ENCODE results near the gene CARD19. TPM values are rescaled to one million over a fixed set of nuclear protein-coding genes. Genes with fewer than 3 reads are reported as not detected.

The CARD19 gene
- total and polyA plus RNA-seq, 4 donors: 47.7 to 92.3 (median 65.3) TPM

DNA sequence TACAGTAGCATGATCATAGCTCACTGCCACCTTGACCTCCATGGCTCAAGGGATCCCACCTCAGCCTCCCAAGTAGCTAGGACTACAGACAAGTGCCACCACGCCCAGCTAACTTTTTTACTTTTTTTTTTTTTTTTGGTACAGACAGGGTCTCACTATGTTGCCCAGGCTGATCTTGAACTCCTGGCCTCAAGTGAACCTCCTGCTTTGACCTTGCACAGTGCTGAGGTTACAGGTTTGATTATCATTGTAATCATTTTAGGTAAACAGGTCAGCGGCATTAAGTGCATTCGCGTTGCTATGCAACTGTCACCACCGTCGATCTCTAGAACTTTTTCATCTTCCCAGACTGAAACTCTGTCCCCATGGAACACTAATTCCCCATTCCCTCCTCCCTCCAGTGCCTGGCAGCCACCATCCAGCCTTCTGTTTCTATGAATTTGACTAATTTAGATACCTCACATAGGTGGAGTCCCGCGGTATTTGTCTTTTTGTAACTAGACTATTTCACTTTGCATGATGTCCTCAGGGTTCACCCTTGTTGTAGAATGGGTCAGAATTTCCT, 5.8 kb upstream of the CARD19 start:
- H3K27ac ChIP-seq (ENCODE audit: low read depth in 1 of 2, low read length in 2 of 2): no peak overlapping the region
- ATAC-seq (ENCODE audit: low FRiP score) (no peak), DNase-seq (peak; percentile 9 to 24)
- 80 to 88% methylated on average over 8 of the region's 8 CpGs for WGBS, 2 donors
- H3K9me3 ChIP-seq (ENCODE audit: control insufficient read depth, low read length): peaks cover 2% of the 10 kb centered on the region
- intact Hi-C loops (cut with DNase I): loop anchor here (10.0 kb wide), 1 partner anchor 85 kb away; no protein-coding TSS in a partner anchor
- no peaks in the 10 kb centered on the region for H3K27me3 ChIP-seq (ENCODE audit: control insufficient read depth in 1 of 2, insufficient read depth in 2 of 2, low read length in 1 of 2)
- no peaks in the 10 kb centered on the region for H3K4me1 ChIP-seq (ENCODE audit: control insufficient read depth in 1 of 2, insufficient read depth in 2 of 2, low read length in 2 of 2)
- no peaks in the 10 kb centered on the region for H3K36me3 ChIP-seq (ENCODE audit: control insufficient read depth in 1 of 2, insufficient read depth in 2 of 2, low read length in 1 of 2)
- no peak overlapping the region for H3K4me3 ChIP-seq (ENCODE audit: low read length in 2 of 2)

DNA sequence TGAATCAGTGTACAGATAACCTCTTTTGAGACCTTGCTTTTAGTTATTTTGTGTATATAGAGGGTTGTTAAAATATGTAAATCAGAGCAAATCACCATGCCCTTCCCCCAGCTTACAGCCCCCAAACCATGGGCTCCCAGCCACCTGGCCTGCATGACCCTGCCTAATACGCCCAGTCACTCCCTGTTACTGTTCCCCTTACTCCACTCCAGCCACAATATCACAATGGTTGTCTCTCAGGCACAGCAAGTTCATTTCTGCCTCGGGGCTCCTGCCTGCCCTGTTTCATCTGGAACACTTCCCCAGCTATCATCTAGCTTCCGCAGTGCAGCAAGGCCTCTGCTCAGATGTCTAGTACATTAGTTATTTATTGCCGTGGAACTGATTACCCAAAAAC, 5.0 kb upstream of the CARD19 start:
- Histone ChIP-seq H3K9me3 (ENCODE audit: control insufficient read depth, low read length) (peaks cover 2% of the 10 kb centered on the region), H3K4me1 (ENCODE audit: control insufficient read depth in 1 of 2, insufficient read depth in 2 of 2, low read length in 2 of 2) (no peaks in the 10 kb centered on the region), H3K27ac (ENCODE audit: low read depth in 1 of 2, low read length in 2 of 2) (no peak overlapping the region), H3K36me3 (ENCODE audit: control insufficient read depth in 1 of 2, insufficient read depth in 2 of 2, low read length in 1 of 2) (no peaks in the 10 kb centered on the region), H3K27me3 (ENCODE audit: control insufficient read depth in 1 of 2, insufficient read depth in 2 of 2, low read length in 1 of 2) (no peaks in the 10 kb centered on the region), H3K4me3 (ENCODE audit: low read length in 2 of 2) (no peak overlapping the region)
- ATAC-seq (ENCODE audit: low FRiP score): no peak
- DNase-seq: peak; percentile 4 to 53
- intact Hi-C loops (cut with DNase I): loop anchor here (10.0 kb wide), 1 partner anchor 86 kb away; no protein-coding TSS in a partner anchor
- WGBS, 2 donors: 90% methylated on average over 4 of the region's 4 CpGs

DNA sequence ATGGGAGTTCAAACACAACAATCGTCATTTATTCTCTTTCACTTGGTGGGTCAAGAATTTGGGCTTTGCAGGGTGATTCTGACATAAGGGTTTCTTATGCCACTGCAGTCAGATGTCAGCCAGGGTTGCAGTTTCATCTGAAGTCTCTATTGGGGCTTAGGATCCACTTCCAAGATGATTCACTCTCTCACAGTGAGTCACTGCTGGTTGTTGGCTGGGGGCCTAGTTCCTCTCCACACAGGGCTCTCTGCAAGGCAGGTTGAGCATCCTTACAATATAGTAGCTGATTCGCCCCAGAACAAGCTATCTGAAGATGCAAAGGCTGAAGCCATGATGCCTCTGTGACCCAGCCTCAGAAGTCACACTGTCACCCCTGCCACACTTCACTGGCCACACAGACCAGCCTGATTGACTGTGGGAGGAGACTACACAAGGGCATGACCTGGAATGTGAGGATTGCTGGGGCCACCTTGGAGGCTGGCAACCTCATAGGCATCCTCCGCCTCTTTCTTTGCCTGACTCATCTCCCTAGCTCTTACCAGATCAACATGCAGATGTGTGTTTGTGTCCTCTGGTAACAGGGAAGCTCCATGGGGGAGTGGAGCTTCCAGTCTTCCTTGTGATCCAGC, 4.5 kb upstream of the CARD19 start:
- intact Hi-C loops (cut with DNase I): loop anchor here (10.0 kb wide), 1 partner anchor 87 kb away; no protein-coding TSS in a partner anchor
- Histone ChIP-seq H3K4me1 (ENCODE audit: control insufficient read depth in 1 of 2, insufficient read depth in 2 of 2, low read length in 2 of 2) (no peaks in the 10 kb centered on the region), H3K27ac (ENCODE audit: low read depth in 1 of 2, low read length in 2 of 2) (no peak overlapping the region), H3K27me3 (ENCODE audit: control insufficient read depth in 1 of 2, insufficient read depth in 2 of 2, low read length in 1 of 2) (no peaks in the 10 kb centered on the region), H3K36me3 (ENCODE audit: control insufficient read depth in 1 of 2, insufficient read depth in 2 of 2, low read length in 1 of 2) (no peaks in the 10 kb centered on the region), H3K4me3 (ENCODE audit: low read length in 2 of 2) (no peak overlapping the region), H3K9me3 (ENCODE audit: control insufficient read depth, low read length) (peaks cover 2% of the 10 kb centered on the region)
- 79 to 85% methylated on average over 3 of the region's 3 CpGs for WGBS, 2 donors
- DNase-seq: peak; percentile 61 to 79
- ATAC-seq (ENCODE audit: low FRiP score): no peak

DNA sequence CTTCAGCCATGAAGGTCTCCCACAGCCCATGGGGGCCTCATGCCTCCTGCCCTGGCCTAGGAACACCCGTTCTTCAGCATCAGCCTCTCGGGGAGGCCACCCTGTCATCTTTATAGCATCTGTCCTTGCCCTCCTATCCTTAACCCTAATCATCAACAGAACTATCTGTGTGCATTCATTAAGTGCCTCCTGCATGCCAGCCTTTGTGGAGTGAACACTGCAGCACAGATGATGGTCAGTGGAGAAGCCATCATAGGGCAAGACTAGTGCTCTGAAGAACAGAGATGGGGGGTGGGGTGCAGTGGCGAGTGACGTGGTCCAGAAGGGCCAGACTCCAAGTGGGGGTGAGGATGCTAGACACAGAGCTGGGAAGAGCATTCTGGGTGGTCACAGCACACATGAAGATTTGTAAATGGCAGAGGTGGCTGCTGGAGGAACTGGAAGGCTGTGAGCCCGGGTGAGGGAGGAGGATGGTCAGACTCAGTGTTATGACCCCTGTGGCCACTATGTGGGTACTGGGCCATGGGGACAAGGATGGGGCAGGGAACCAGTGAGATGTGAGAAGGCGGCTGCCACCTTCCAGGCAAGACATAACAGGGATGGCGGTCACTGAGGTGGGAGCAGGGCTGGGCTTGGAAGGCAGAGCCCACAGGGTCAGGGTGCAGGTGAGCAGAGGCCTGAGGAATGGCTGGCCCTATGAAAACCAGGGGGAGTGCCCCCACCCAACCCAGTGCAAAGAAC, 3.6 kb upstream of the CARD19 start:
- H3K9me3 ChIP-seq (ENCODE audit: control insufficient read depth, low read length): peaks cover 2% of the 10 kb centered on the region
- intact Hi-C loops (cut with DNase I): loop anchor here (10.0 kb wide), 1 partner anchor 88 kb away; no protein-coding TSS in a partner anchor
- H3K27me3 ChIP-seq (ENCODE audit: control insufficient read depth in 1 of 2, insufficient read depth in 2 of 2, low read length in 1 of 2): no peaks in the 10 kb centered on the region
- H3K27ac ChIP-seq (ENCODE audit: low read depth in 1 of 2, low read length in 2 of 2): no peak overlapping the region
- H3K36me3 ChIP-seq (ENCODE audit: control insufficient read depth in 1 of 2, insufficient read depth in 2 of 2, low read length in 1 of 2): no peaks in the 10 kb centered on the region
- DNase-seq (peak; percentile 44 to 65), ATAC-seq (ENCODE audit: low FRiP score) (no peak)
- no peaks in the 10 kb centered on the region for H3K4me1 ChIP-seq (ENCODE audit: control insufficient read depth in 1 of 2, insufficient read depth in 2 of 2, low read length in 2 of 2)
- H3K4me3 ChIP-seq (ENCODE audit: low read length in 2 of 2): no peak overlapping the region
- WGBS, 2 donors: 87% methylated on average over 7 of the region's 7 CpGs

DNA sequence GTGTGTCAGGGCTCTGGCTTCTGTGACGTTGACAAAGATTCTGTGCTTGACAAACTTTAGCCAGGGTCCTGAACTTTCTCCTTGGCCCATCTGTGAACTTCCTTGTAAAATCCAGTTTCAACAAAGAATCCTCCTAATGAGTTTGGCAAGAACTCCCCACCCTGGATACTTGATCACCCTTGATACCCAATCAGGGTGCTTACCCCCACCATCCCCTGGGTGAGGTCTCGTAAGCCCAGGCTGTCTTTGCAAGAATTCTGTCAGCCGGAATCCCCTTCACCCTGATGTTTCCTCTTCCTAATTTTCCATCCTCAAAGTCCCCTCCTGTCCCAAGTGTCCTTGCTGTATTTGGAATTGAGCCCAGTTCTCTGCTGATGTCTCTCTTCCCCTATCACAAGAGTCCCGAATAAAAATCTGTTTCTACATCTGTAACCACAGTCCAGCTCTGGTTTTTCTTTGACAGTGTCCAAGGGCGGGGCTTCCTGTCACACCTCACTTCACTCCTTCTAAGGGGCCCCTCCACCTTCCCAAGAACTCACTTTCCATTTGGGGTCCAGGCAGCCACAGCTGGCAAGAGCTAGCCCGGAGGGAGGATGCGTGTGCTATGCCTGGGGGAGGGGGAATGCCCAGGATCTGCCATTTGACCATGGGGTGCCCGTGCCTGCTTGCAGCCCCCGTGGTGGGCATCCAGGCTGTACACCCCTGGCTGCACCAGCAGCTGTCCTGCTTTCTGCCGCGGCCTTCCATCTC, 2.7 kb upstream of the CARD19 start:
- WGBS, 2 donors: 56 to 63% methylated on average over 11 of the region's 11 CpGs
- DNase-seq: peak; percentile 49 to 71
- no peak overlapping the region for H3K27ac ChIP-seq (ENCODE audit: low read depth in 1 of 2, low read length in 2 of 2)
- intact Hi-C loops (cut with DNase I): loop anchor here (10.0 kb wide), 1 partner anchor 89 kb away; no protein-coding TSS in a partner anchor
- no peaks in the 10 kb centered on the region for H3K36me3 ChIP-seq (ENCODE audit: control insufficient read depth in 1 of 2, insufficient read depth in 2 of 2, low read length in 1 of 2)
- peaks cover 2% of the 10 kb centered on the region in 2 donors for H3K4me1 ChIP-seq (ENCODE audit: control insufficient read depth in 1 of 2, insufficient read depth in 2 of 2, low read length in 2 of 2)
- H3K9me3 ChIP-seq (ENCODE audit: control insufficient read depth, low read length): peaks cover 2% of the 10 kb centered on the region
- ATAC-seq (ENCODE audit: low FRiP score): no peak
- no peak overlapping the region for H3K4me3 ChIP-seq (ENCODE audit: low read length in 2 of 2)
- no peaks in the 10 kb centered on the region for H3K27me3 ChIP-seq (ENCODE audit: control insufficient read depth in 1 of 2, insufficient read depth in 2 of 2, low read length in 1 of 2)

DNA sequence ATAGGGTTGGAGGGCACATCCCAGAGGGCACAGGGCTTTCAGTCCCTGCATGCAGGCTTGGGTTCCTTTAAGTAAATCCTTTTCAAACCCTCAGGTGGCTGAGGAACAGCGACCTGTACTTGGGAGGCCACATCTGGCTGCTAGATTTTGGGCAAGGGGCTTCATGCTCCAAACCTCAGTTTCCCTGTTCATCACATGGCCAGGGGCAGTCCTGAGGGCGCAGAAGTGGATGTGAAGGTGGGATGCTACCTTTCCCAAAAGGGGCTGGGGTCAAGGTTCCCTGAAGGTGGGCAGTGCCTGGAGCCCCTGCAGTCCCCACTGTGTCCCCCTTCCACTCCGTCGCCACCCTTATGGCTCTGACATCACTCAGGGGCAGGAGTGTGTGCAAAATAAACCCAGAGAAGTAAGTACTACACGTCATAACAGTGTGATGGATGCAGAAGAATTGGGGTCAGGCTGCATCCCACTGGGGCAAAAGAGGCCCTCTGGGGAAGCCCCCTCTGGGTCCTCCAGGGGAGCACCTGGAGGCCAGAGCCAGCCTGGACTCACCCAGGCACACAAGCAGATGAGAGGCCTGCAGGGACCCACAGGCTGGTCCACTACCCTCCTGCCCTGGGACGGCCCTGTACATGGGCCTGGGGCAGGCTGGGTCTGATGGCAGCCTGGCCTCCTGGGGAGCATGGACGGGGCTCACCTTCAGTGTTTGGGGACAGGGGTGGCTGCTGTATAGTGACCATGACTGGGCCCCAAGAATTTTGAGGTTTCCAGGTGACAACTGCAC, 1.9 kb upstream of the CARD19 start:
- Histone ChIP-seq H3K4me1 (ENCODE audit: control insufficient read depth in 1 of 2, insufficient read depth in 2 of 2, low read length in 2 of 2) (peaks cover 2 to 3% of the 10 kb centered on the region in 2 donors), H3K9me3 (ENCODE audit: control insufficient read depth, low read length) (peaks cover 2% of the 10 kb centered on the region), H3K27ac (ENCODE audit: low read depth in 1 of 2, low read length in 2 of 2) (peak overlapping the region in 1 of 2 donors; percentile 28), H3K36me3 (ENCODE audit: control insufficient read depth in 1 of 2, insufficient read depth in 2 of 2, low read length in 1 of 2) (no peaks in the 10 kb centered on the region), H3K27me3 (ENCODE audit: control insufficient read depth in 1 of 2, insufficient read depth in 2 of 2, low read length in 1 of 2) (no peaks in the 10 kb centered on the region), H3K4me3 (ENCODE audit: low read length in 2 of 2) (no peak overlapping the region)
- DNase-seq: peak; percentile 53 to 72
- WGBS, 2 donors: 66 to 68% methylated on average over 7 of the region's 7 CpGs
- ATAC-seq (ENCODE audit: low FRiP score): no peak
- intact Hi-C loops (cut with DNase I): loop anchor here (10.0 kb wide), 1 partner anchor 89 kb away; no protein-coding TSS in a partner anchor

DNA sequence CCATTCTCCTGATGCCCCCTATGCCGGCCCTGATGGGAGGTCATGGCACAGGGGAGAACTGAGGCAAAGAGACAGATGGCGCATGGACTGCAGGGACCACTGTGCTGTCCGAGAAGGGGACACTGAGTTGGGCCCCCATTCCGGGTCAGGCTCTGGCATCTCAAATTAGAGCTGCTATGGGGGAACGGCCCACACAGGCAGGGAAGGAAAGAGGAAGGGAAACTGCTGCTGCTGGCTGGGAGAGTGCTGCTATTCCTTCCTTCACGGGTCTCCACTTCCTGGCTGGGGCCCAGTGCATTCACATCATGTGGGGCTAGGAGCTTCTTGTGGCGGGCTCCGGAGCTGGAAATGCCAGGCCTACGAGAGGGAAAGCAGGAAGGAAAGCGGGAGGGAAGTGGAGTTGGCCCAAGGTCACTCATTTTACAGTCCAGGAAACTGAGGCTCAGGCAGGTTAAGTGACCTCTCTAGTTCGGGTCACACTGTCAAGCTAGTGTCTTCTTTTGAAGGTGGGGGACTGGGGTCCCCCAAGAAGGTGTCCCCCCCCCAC, 1.3 kb upstream of the CARD19 start:
- 48 to 55% methylated on average over 11 of the region's 11 CpGs for WGBS, 2 donors
- DNase-seq (peak; percentile 79 to 88), ATAC-seq (ENCODE audit: low FRiP score) (no peak)
- Histone ChIP-seq H3K9me3 (ENCODE audit: control insufficient read depth, low read length) (peaks cover 2% of the 10 kb centered on the region), H3K36me3 (ENCODE audit: control insufficient read depth in 1 of 2, insufficient read depth in 2 of 2, low read length in 1 of 2) (no peaks in the 10 kb centered on the region), H3K27me3 (ENCODE audit: control insufficient read depth in 1 of 2, insufficient read depth in 2 of 2, low read length in 1 of 2) (no peaks in the 10 kb centered on the region), H3K27ac (ENCODE audit: low read depth in 1 of 2, low read length in 2 of 2) (peak overlapping the region; percentile 28 to 69), H3K4me3 (ENCODE audit: low read length in 2 of 2) (peak overlapping the region in 1 of 2 donors; percentile 31), H3K4me1 (ENCODE audit: control insufficient read depth in 1 of 2, insufficient read depth in 2 of 2, low read length in 2 of 2) (peaks cover 2 to 8% of the 10 kb centered on the region in 2 donors)
- intact Hi-C loops (cut with DNase I): loop anchor here (5.0 to 10.0 kb wide), 3 partner anchors 38 to 90 kb away; partner anchors contain the start of gene NINJ1 (in 1 of the 2)

Data from aorta (tissue), 5 donors.